ENCODE results near the gene REXO2. TPM values are rescaled to one million over a fixed set of nuclear protein-coding genes. Genes with fewer than 3 reads are reported as not detected.
A peak's percentile ranks its signal among the peaks of the same experiment; 100 is the strongest.

Gene REXO2
- total and polyA plus RNA-seq, 2 of the 13 experiments (the other 11 are each of a cell fraction or from before 2014, with no cell fraction given): 95.6 to 104 TPM

GRCh38 chr11:114400216-114400914 lies 38.9 kb upstream of the REXO2 start, which contains the start of the genes C11orf71 and RBM7 (continued):
- TF ChIP-seq MEIS2 (CRISPR knock-in tag; IDR thresholded peaks at IDR 0.05) (0 out of 2 replicates have a peak, but pooled peaks have one; percentile 13), GMEB1 (CRISPR knock-in tag; IDR thresholded peaks at IDR 0.05; ENCODE audit: borderline replicate concordance) (peak; percentile 99), ZUFSP (CRISPR knock-in tag; IDR thresholded peaks at IDR 0.05; ENCODE audit: borderline replicate concordance) (no peak), ZGPAT (CRISPR knock-in tag; IDR thresholded peaks at IDR 0.05) (peak; percentile 87; the same call in 1 of the 2 replicates), ARID2 (CRISPR knock-in tag; IDR thresholded peaks at IDR 0.05; ENCODE audit: borderline replicate concordance) (no peak), ZZZ3 (CRISPR knock-in tag; IDR thresholded peaks at IDR 0.05; ENCODE audit: borderline replicate concordance) (0 out of 2 replicates have a peak, but pooled peaks have one; percentile 22), GPN1 (CRISPR knock-in tag; IDR thresholded peaks at IDR 0.05; ENCODE audit: borderline replicate concordance) (no peak), ZNF10 (CRISPR knock-in tag; IDR thresholded peaks at IDR 0.05; ENCODE audit: borderline replicate concordance, low read depth) (no peak), SP1 (IDR thresholded peaks at IDR 0.05) (no peak), SP1 (CRISPR knock-in tag; IDR thresholded peaks at IDR 0.05) (peak; percentile 46), ZNF616 (CRISPR knock-in tag; IDR thresholded peaks at IDR 0.05; ENCODE audit: low read depth) (no peak), RBFOX2 (IDR thresholded peaks at IDR 0.05; ENCODE audit: low read depth, low read length) (peak; percentile 93), U2AF1 (optimal IDR thresholded peaks at IDR 0.05; ENCODE audit: low read depth, low read length) (peak; percentile 47), ZSCAN22 (CRISPR knock-in tag; IDR thresholded peaks at IDR 0.05) (no peak), ZEB1 (IDR thresholded peaks at IDR 0.05; ENCODE audit: insufficient replicate concordance, low read depth) (no peak), MIXL1 (CRISPR knock-in tag; IDR thresholded peaks at IDR 0.05) (peak; percentile 51; the same call in 1 of the 2 replicates), ZNF598 (CRISPR knock-in tag; IDR thresholded peaks at IDR 0.05; ENCODE audit: borderline replicate concordance) (peak; percentile 41; the same call in 1 of the 2 replicates), JUN (CRISPR knock-in tag; IDR thresholded peaks at IDR 0.05) (no peak), SMAD3 (CRISPR knock-in tag; IDR thresholded peaks at IDR 0.05) (peak; percentile 49; the same call in 1 of the 2 replicates), ZFP62 (CRISPR knock-in tag; IDR thresholded peaks at IDR 0.05) (no peak), PLSCR1 (CRISPR knock-in tag; IDR thresholded peaks at IDR 0.05; ENCODE audit: borderline replicate concordance) (no peak), AGO2 (optimal IDR thresholded peaks at IDR 0.05; ENCODE audit: low read depth, low read length) (peak; percentile 86), ZNF33B (CRISPR knock-in tag; IDR thresholded peaks at IDR 0.05) (peak; percentile 90; the same call in 1 of the 2 replicates), MIER2 (CRISPR knock-in tag; IDR thresholded peaks at IDR 0.05) (no peak), SNRNP70 (IDR thresholded peaks at IDR 0.05; ENCODE audit: low read depth, low read length) (no peak), FOXO1 (CRISPR knock-in tag; IDR thresholded peaks at IDR 0.05) (no peak; the same call in 1 of the 2 replicates), ELF1 (CRISPR knock-in tag; IDR thresholded peaks at IDR 0.05) (peak; percentile 100)

All from HepG2 (cell line).